GM21381 (cell line): ENCODE results near the gene KCNK2.

Source experiments
- ATAC-seq: cut with Tn5 transposase; IDR thresholded peaks from one replicate; pipeline ENCODE4 v1.9.1; 2021; ENCODE audit warnings: mild to moderate bottlenecking, moderate library complexity; ENCODE audit not compliant: unreplicated experiment

Gene KCNK2, protein sequence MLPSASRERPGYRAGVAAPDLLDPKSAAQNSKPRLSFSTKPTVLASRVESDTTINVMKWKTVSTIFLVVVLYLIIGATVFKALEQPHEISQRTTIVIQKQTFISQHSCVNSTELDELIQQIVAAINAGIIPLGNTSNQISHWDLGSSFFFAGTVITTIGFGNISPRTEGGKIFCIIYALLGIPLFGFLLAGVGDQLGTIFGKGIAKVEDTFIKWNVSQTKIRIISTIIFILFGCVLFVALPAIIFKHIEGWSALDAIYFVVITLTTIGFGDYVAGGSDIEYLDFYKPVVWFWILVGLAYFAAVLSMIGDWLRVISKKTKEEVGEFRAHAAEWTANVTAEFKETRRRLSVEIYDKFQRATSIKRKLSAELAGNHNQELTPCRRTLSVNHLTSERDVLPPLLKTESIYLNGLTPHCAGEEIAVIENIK

GRCh38 chr1:215082532-215083382 lies at the start of gene KCNK2:
Gene KCNK2, plus strand, starts transcription at chr1:215082737. Its CDS starts 649 bp downstream, at chr1:215083386.
- ATAC-seq = no peak

GRCh38 chr1:215032911-215033526 lies 49.5 kb upstream of the KCNK2 start:
- ATAC-seq = no peak

DNA sequence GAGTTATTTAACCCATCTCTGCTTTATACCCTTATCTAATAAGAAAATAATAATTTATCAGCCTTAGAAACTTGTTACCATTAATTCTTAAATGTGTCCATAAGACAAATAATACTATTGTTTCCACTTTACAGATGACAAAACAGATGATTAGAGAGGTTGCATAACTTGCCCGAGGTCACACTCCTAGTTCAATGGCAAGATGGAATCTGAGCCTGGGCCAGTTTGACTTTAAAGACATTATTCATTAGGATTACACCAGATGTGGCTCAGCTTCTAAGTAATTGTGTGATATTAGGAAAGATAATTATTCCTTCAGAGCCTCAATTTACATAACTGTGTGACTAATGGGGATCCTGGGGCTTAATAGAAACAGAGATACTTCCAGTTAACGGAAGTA lies 42.3 kb upstream of the KCNK2 start:
- no peak for ATAC-seq

- ATAC-seq = no peak
Observed at GRCh38 chr1:215043401-215043800, 39.1 kb upstream of the KCNK2 start.

DNA sequence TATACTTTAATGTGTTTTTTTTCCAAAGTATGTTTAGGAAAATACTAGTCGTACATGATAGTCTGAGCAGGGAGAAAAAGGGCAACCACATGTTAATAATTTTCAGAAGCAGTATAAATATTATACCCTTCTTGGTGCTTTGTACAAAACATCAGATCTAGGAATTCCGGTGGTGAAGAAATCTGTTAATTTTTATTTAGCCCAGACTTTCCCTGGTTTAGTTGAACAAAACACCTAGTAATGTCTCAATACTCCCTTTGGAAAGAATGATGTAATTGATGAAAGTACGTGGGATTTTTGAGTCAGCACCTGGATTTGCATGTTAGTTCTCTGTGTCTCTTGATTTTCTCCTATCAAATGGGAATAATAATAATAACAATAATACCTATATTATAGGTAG lies 38.4 kb upstream of the KCNK2 start:
- no peak for ATAC-seq

DNA sequence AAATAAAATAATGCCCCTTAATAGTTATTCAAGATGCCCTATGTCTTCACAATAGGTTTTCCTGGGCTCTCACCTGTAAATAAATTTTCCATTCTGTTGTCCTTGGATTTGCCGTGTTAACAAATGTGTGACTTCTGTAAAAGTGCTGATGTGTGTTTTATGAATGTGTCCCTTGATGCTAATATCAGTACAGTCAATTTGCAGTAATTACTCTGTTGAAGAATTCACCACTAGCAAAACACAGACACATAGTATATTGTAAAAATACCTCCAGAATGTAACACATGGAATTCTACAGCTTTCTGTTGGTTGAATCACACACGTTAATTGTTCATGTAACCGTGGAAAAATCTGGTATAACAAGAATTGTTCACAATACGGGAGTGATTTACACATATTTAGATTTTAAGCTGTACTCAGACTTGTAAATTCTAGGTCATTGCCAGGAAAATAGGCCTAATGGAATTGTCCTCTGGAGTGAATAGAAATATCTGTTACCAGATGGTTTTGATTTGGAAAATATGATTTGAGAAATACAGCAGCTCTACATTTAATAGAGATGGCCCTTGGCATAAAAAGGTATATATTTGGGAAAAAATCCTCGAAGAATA lies 36.7 kb upstream of the KCNK2 start:
- ATAC-seq = no peak

- no peak for ATAC-seq
Observed at GRCh38 chr1:215052256-215053015, 30.1 kb upstream of the KCNK2 start.

DNA sequence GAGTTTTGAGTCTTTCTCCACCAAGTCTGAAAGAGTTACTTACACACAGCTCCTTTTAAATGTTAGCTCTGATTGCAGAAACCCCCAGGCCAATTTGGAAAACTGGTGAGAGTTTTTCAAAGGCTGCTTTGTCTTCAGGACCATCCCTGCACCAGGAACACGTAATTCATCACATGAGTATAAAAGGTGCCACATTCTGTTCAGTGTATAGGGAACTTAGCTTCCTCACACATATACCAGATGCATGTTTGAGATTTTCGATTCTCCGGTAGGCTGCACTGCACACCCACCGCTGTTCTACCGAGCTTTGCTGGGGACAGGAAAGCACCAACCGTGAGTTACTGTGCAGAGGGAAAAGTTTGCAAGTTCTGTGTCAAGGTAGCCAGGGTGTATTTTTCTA lies 28.3 kb upstream of the KCNK2 start:
- no peak for ATAC-seq

DNA sequence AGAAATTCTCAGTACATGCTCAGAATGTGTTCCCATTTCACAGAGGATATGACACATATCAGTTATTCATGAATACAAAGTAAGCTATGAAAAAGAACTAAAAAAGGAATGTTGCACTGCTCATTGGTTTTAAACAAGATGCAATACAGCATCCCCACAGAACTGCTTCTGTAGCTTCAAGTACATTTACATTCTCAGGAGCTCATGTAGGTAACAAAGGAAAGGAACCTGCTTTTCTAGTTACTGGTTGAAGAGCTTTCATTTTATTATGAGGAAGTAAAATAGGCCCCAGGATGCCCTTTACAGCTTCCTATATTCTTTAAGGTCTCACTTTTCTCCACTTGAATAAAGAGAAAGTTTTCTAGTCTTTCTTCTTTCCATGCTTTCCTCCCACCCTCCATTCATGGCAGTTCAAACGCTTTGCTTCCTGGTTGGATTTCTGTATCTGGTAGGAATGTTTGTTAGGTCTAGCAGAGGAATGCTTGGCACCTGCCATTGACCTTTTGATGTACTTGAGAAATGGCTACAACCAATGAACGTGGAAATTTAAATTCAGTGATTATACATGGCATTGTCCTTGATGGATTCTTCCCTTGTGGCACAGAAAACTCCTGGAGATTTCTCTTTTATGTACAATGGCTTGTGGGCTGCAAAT lies 27.1 kb upstream of the KCNK2 start:
- no peak for ATAC-seq

DNA sequence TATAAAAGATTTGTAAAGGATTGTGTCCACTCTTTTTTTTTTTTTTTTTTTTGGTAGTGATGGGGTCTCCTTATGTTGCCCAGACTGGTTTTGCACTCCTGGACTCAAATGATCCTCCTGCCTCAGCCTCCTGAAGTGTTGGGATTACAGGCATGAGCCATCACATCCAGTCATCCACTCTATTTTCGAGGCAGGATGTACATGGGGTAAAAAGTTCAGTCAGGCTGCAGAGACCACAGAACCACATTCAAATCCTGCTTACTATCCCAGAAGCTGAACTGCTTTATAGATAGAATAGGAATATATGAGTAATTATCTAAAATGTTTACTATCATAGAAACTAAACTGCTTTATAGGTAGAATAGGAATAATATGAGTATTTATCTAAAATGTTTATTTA lies 26.0 kb upstream of the KCNK2 start:
- ATAC-seq = no peak

GRCh38 chr1:215059947-215060346 lies 22.6 kb upstream of the KCNK2 start:
- ATAC-seq = no peak

GRCh38 chr1:215064327-215064726 lies 18.2 kb upstream of the KCNK2 start:
- ATAC-seq = no peak

- ATAC-seq = no peak
Observed at GRCh38 chr1:215071078-215071477, 11.5 kb upstream of the KCNK2 start.

DNA sequence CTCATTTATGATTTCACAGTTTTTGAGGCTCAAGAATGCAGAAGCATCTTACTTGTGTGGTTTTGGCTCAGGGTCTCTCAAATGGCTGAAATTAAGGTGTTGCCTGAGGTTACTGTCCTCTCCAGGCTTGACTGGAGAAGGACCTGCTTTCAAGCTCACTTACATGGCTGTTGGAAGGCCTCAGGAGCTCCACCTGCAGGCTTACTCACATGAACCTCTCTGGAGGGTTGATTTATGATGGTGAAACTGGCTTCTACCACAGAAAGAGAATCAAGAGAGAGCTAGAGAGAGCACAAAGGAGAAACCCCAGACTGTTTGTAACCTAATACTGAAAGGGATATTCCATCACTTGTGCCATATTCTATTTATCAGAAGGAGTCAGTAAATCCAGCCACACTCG lies 6.2 kb upstream of the KCNK2 start:
- no peak for ATAC-seq

GRCh38 chr1:215079456-215079855 lies 3.1 kb upstream of the KCNK2 start:
- ATAC-seq = no peak

GRCh38 chr1:215081661-215082531 lies 641 bp upstream of the KCNK2 start:
- ATAC-seq = no peak

DNA sequence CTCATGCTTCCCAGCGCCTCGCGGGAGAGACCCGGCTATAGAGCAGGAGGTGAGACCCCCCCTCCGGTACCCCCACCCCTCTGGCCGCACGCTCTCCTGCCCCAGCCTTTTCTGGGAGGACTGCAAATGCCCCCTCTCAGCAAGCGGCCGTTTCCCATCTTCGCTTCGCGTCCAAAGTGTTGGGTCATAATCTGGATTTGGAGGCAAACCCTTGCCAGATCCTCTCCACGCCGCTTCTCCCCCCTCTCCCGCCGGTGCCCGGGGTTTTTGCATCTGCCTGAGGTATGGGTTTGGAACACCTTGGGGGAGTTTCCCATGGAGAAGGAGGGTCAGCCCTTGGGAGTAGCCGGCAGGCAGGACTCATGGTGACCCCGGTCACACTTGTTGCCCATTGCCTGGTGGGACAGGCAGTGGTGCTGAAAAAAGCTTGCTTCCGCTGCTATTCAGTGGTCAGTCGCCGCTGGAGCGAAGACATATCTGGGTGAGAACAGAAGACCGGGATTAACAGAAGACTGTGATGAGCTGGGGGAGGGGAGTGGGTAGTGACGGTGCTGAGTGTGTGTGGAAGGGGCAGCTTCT lies 935 bp downstream of the KCNK2 start:
- no peak for ATAC-seq

DNA sequence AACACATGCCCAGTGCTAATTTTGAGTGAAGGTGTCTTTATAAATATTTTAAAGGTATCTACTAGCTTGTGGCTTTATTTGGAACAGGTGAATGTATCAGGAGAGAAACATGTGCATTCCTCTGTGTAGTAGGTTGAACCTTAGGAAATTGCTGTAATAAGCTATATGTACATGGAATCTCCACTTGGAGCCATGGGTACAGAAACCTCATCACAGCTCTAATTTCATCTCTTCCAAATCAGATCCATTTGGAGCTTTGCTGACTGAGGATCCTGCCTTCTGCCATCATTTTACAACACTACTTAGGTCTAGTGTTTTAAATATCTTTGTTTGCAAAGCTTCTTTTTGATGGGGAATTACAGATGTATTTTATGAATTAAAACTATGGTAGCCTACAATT lies 2.1 kb downstream of the KCNK2 start:
- no peak for ATAC-seq

DNA sequence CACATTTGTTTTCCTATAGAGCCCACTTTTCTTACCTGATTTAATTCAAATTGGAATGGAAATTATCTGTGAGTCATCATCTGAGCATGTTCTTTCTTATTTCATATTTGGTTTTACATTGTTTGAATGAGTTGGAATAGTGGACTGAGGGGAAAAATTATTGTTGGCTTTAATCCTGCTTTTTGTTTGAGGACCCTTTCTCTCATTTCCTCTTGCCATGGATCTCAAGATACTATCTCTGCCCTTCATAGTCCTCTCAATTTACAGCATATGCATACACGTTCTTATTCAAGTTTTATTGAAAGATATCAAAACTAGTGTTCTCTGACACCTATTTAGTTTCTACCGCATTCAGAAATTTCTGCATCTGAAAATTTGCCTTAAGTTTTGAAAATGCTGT lies 5.1 kb downstream of the KCNK2 start:
- ATAC-seq = no peak
